A673 (cell line): ENCODE data around the gene ARHGAP8. TPM values are rescaled to one million over a fixed set of nuclear protein-coding genes. Genes with fewer than 3 reads are reported as not detected.

Experiments
- BruUV-seq: library from RNA; stranded (reverse); fragments of 400-500 nt; replicated peaks from 2 replicates; lab custom pipeline; 2021; lab: Mats Ljungman, UMichigan
- CTCF ChIA-PET: fragments of 300-600 bp; sonication (Branson Sonifier 250); formaldehyde crosslinking; loops from one replicate; lab custom pipeline; 2022; ENCODE audit warnings: antibody characterized with exemption; lab: Charles Lee
- POLR2A ChIA-PET: fragments of 300-600 bp; sonication (Branson Sonifier 250); formaldehyde crosslinking; loops from one replicate; lab custom pipeline; 2022; ENCODE audit warnings: antibody characterized with exemption; ENCODE audit not compliant: low non-redundant PET; lab: Charles Lee
- DNase-seq: peaks from one replicate; pipeline ENCODE4 v3.0.0-alpha.2; 2015; ENCODE audit warnings: low spot score
- H3K27ac ChIP-seq: fragments of 200-600 bp; sonication (generic); 2 replicates; pipeline ENCODE4 v1.5.1; 2016; ENCODE audit warnings: mixed run types, low read depth, mild to moderate bottlenecking, mixed read lengths, antibody characterized with exemption, low read length; ENCODE audit not compliant: poor library complexity, severe bottlenecking
- H3K27me3 ChIP-seq: fragments of 200-600 bp; sonication (generic); replicated peaks from 2 replicates; pipeline ENCODE4 v1.6.1; 2017; ENCODE audit warnings: mixed run types, low read depth, mild to moderate bottlenecking, mixed read lengths, antibody characterized with exemption, low read length; ENCODE audit not compliant: insufficient read depth, poor library complexity
- H3K36me3 ChIP-seq: fragments of 200-600 bp; sonication (generic); 2 replicates; pipeline ENCODE4 v1.6.1; 2016; ENCODE audit warnings: mixed run types, mild to moderate bottlenecking, mixed read lengths, antibody characterized with exemption, low read length; ENCODE audit not compliant: insufficient read depth, poor library complexity, severe bottlenecking
- H3K4me1 ChIP-seq: fragments of 200-600 bp; sonication (generic); 2 replicates; pipeline ENCODE4 v1.6.1; 2017; ENCODE audit warnings: mixed run types, mild to moderate bottlenecking, mixed read lengths, antibody characterized with exemption, low read length; ENCODE audit not compliant: insufficient read depth, poor library complexity, severe bottlenecking
- H3K4me3 ChIP-seq: fragments of 200-600 bp; sonication (generic); 2 replicates; pipeline ENCODE4 v1.5.1; 2016; ENCODE audit warnings: low read depth, mixed run types, mild to moderate bottlenecking, mixed read lengths, low read length; ENCODE audit not compliant: poor library complexity, severe bottlenecking
- H3K9me3 ChIP-seq: fragments of 200-600 bp; sonication (generic); 2 replicates; pipeline ENCODE4 v1.6.1; 2016; ENCODE audit warnings: mixed run types, low read depth, mild to moderate bottlenecking, mixed read lengths, antibody characterized with exemption, low read length; ENCODE audit not compliant: poor library complexity, severe bottlenecking
- EZH2 ChIP-seq: fragments of 200-600 bp; sonication (generic); IDR thresholded peaks from 2 replicates; pipeline ENCODE4 v1.6.1; 2017; ENCODE audit warnings: borderline replicate concordance, low read depth, mild to moderate bottlenecking, mixed read lengths, antibody characterized with exemption, low read length; ENCODE audit not compliant: poor library complexity, severe bottlenecking
- intact Hi-C: fragments of 100-400 bp; cut with micrococcal nuclease; formaldehyde crosslinking; loops from one replicate; pipeline ENCODE4 v1.10.0; 2022; ENCODE audit not compliant: unreplicated experiment
- total RNA-seq: library from RNA; stranded (reverse); gene quantifications from 2 replicates; pipeline ENCODE4 v1.2.3, GENCODE V29; 2021
- TF ChIP-seq, protein P1 (sequence below): fragments of 300-800, 200-600 bp; sonication (generic); conservative IDR thresholded peaks from 2 replicates; pipeline ENCODE4 v1.5.1; 2017; ENCODE audit warnings: low read depth, mild to moderate bottlenecking, antibody characterized with exemption, low read length, moderate library complexity, mixed read lengths

The ARHGAP8 gene
- total RNA-seq, 1 experiment from 2014 or later = not detected

DNA sequence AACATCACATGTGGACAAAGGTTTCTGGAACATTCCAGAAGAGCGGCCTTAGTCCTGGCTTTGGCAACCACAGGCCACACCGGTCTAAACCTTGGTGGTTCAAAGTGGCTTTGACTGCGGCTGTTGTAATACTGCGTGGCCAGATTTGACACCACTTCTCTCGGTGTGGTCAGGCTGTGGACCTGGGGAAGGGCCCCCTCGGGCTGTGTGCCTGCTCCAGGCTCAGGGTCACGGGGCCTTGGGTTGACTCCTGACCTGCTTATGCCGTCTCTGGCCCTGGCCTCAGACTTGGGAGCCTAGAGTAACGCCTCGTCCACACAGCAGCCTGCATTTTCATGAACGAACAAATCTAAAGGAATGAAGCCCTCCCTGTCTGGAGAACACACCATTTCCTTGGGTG, 139.4 kb downstream of the ARHGAP8 start:
- intact Hi-C loops = no loop called here
- H3K4me1 ChIP-seq = no peaks in the 10 kb centered on the region
- DNase-seq = no peak
- POLR2A ChIA-PET = no interaction called here
- no peak overlapping the region for H3K27ac ChIP-seq
- TF ChIP-seq, protein P1, sequence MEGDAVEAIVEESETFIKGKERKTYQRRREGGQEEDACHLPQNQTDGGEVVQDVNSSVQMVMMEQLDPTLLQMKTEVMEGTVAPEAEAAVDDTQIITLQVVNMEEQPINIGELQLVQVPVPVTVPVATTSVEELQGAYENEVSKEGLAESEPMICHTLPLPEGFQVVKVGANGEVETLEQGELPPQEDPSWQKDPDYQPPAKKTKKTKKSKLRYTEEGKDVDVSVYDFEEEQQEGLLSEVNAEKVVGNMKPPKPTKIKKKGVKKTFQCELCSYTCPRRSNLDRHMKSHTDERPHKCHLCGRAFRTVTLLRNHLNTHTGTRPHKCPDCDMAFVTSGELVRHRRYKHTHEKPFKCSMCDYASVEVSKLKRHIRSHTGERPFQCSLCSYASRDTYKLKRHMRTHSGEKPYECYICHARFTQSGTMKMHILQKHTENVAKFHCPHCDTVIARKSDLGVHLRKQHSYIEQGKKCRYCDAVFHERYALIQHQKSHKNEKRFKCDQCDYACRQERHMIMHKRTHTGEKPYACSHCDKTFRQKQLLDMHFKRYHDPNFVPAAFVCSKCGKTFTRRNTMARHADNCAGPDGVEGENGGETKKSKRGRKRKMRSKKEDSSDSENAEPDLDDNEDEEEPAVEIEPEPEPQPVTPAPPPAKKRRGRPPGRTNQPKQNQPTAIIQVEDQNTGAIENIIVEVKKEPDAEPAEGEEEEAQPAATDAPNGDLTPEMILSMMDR = no peak
- TF ChIP-seq EZH2 = no peak
- H3K36me3 ChIP-seq = no peaks in the 10 kb centered on the region
- no TSS peak for BruUV-seq
- H3K4me3 ChIP-seq = no peak overlapping the region
- H3K9me3 ChIP-seq = no peaks in the 10 kb centered on the region
- no peaks in the 10 kb centered on the region for H3K27me3 ChIP-seq
- CTCF ChIA-PET = no interaction called here

DNA sequence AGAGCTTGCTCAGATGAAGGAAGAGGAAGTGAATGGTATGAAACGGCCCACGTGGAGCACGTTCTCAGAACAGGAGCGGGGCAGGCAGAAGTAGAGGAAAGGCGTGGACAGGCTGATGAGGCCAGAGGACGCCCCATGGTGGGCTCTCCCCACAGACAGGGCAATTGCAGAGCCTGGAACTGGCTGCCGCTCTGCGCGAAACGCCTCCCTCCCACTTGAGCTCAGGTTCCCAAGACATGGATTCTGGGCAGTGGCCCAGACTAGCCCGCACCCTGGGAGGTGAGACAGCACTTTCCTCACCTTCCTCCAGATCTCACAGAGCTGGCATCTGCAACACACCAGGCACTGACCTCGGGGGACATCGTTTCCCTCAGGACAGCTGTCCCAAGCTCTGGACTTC, 139.9 kb downstream of the ARHGAP8 start:
- H3K27ac ChIP-seq = no peak overlapping the region
- H3K27me3 ChIP-seq = no peaks in the 10 kb centered on the region
- no peaks in the 10 kb centered on the region for H3K9me3 ChIP-seq
- ChIA-PET CTCF (no interaction called here), POLR2A (no interaction called here)
- intact Hi-C loops = no loop called here
- H3K36me3 ChIP-seq = no peaks in the 10 kb centered on the region
- H3K4me1 ChIP-seq = no peaks in the 10 kb centered on the region
- no TSS peak for BruUV-seq
- DNase-seq = no peak
- no peak for TF ChIP-seq EZH2
- TF ChIP-seq, protein P1 = no peak
- no peak overlapping the region for H3K4me3 ChIP-seq

DNA sequence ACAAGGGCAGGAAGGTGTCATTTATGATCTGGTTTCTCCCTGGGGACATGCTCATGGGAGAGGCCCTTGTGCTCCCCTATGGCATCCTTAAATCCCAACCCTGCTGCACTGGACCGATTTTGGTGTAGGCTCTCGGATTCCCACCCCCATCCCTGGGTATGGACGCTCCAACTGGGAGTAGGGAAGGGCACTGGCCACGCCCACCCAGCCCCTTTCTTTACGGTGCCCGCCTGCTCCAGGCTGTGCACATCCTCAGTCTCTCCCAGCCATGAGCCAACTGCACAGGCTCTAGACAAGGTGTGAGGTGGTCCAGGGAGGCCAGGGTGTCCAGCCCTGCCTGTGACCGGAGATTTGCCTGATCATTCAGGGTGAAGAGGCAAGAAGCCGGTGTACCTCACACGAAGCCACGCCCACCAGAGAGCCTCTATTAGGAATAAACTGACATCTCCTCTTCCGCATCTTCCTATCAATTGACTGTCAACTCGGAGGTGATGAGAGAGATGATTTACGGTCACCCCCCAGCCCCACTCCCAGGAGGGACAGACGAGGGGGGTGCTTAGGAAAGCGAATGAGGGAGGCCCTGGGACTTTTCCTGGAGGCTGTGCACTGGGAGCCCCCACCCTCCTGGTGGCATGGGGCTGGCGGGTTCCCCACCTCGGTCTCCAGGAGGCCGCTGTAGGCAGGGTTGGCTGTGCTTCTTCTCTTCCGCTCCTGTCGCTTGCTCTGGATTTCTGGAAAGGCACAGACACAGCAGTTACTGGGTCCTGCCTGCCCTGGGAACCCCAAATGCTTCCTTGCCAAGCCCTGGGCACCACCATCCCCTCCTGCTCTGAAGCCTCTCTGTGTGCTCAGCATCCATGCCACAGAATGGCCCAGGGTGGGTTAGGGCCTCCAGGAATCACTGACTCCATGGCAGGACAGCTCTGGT, 140.7 kb downstream of the ARHGAP8 start:
- H3K4me1 ChIP-seq = no peaks in the 10 kb centered on the region
- no TSS peak for BruUV-seq
- no peaks in the 10 kb centered on the region for H3K27me3 ChIP-seq
- no peak for DNase-seq
- no peaks in the 10 kb centered on the region for H3K36me3 ChIP-seq
- H3K27ac ChIP-seq = no peak overlapping the region
- intact Hi-C loops = no loop called here
- H3K9me3 ChIP-seq = no peaks in the 10 kb centered on the region
- no peak overlapping the region for H3K4me3 ChIP-seq
- TF ChIP-seq EZH2 = no peak
- TF ChIP-seq, protein P1 = no peak
- ChIA-PET POLR2A (no interaction called here), CTCF (no interaction called here)
